Karpas-422 (cell line): ENCODE results near the gene INO80B. TPM values are rescaled to one million over a fixed set of nuclear protein-coding genes. Genes with fewer than 3 reads are reported as not detected.
"Not testable (repeated sequence)": the region's sequence is repeated elsewhere in the genome, so short reads cannot be mapped to it uniquely, and the experiment has no call there.

Experiments
- DNase-seq: peaks from one replicate; pipeline ENCODE4 v3.0.0-alpha.2; 2015
- H2AFZ ChIP-seq: fragments of 200-600 bp; sonication (generic); 2 replicates; pipeline ENCODE4 v1.6.1; 2014; ENCODE audit warnings: antibody characterized with exemption, low read length, mixed read lengths
- H3K27ac ChIP-seq: fragments of 200-600 bp; sonication (generic); 2 replicates; pipeline ENCODE4 v1.5.1; 2014; ENCODE audit warnings: mild to moderate bottlenecking, low read length, moderate library complexity
- H3K27me3 ChIP-seq: fragments of 200-600 bp; sonication (generic); 2 replicates; pipeline ENCODE4 v1.6.1; 2014; ENCODE audit warnings: low read length, mixed read lengths
- H3K36me3 ChIP-seq: fragments of 200-600 bp; sonication (generic); 2 replicates; pipeline ENCODE4 v1.6.1; 2014; ENCODE audit warnings: low read length, mixed read lengths; ENCODE audit not compliant: insufficient read depth
- H3K4me1 ChIP-seq: fragments of 200-600 bp; sonication (generic); 2 replicates; pipeline ENCODE4 v1.6.1; 2014; ENCODE audit warnings: mild to moderate bottlenecking, low read length, mixed read lengths
- H3K4me2 ChIP-seq: fragments of 200-600 bp; sonication (generic); 2 replicates; pipeline ENCODE4 v1.6.1; 2014; ENCODE audit warnings: low read length, low read depth, mild to moderate bottlenecking; ENCODE audit not compliant: poor library complexity, severe bottlenecking
- H3K4me3 ChIP-seq: fragments of 200-600 bp; sonication (generic); 2 replicates; pipeline ENCODE4 v1.5.1; 2014; ENCODE audit warnings: mild to moderate bottlenecking, antibody characterized with exemption, low read length, mixed read lengths
- H3K79me2 ChIP-seq: fragments of 200-600 bp; sonication (generic); 2 replicates; pipeline ENCODE4 v1.6.1; 2014; ENCODE audit warnings: mild to moderate bottlenecking, low read length, mixed read lengths
- H3K9ac ChIP-seq: fragments of 200-600 bp; sonication (generic); 2 replicates; pipeline ENCODE4 v1.6.0; 2014; ENCODE audit warnings: low read length
- H3K9me2 ChIP-seq: fragments of 200-600 bp; sonication (generic), shearing (Covaris generic); replicated peaks from 2 replicates; pipeline ENCODE4 v1.6.0; 2014; ENCODE audit warnings: mild to moderate bottlenecking, low read length, moderate library complexity; ENCODE audit not compliant: insufficient read depth
- H3K9me3 ChIP-seq: fragments of 300-700, 200-600 bp; sonication (generic); 2 replicates; pipeline ENCODE4 v1.6.1; 2014; ENCODE audit warnings: low read length, mixed read lengths
- H4K20me1 ChIP-seq: fragments of 200-600 bp; sonication (generic); 2 replicates; pipeline ENCODE4 v1.6.1; 2014; ENCODE audit warnings: mild to moderate bottlenecking, antibody characterized with exemption, low read length, low read depth; ENCODE audit not compliant: insufficient read depth
- total RNA-seq: library from RNA; depleted of rRNA; stranded (reverse); fragments of >200 nt; shearing (Covaris generic); gene quantifications from 2 replicates; pipeline ENCODE4 v1.2.3, GENCODE V29; 2014; ENCODE audit warnings: low replicate concordance

Gene INO80B
- total RNA-seq, 1 experiment from 2014 or later, result 29.3 TPM

DNA sequence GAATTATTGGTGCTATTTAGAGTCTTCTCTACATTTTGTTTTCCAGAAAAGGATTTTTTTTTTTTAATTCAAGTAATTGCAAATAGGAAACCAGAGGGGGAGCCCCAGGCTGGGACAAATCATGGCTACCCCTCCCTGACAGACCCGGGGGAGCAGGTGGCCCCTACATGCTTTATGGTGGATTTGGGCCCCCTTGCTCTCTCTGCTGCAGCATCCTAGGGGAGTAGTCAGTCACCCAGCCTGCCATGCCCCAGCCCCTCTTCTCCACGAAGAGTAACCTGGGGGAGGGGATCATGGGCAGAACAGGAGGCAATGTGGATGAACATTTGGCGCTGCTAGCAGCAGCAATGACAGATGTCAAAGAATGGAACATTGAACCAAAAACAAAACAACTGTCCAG is 38.1 kb upstream of the INO80B start:
- H3K9ac ChIP-seq, result no peak overlapping the region
- no peak for DNase-seq
- H3K4me2 ChIP-seq, result no peak overlapping the region
- no peaks in the 10 kb centered on the region for H3K9me2 ChIP-seq
- no peaks in the 10 kb centered on the region for H3K9me3 ChIP-seq
- H3K4me3 ChIP-seq, result no peak overlapping the region
- H3K27me3 ChIP-seq, result no peaks in the 10 kb centered on the region
- no peak overlapping the region for H2AFZ ChIP-seq
- peaks cover under 1% of the 10 kb centered on the region; the same call in 1 of the 2 replicates for H3K79me2 ChIP-seq
- no peaks in the 10 kb centered on the region for H4K20me1 ChIP-seq
- H3K27ac ChIP-seq, result no peak overlapping the region
- H3K36me3 ChIP-seq, result no peaks in the 10 kb centered on the region
- H3K4me1 ChIP-seq, result peaks cover 29% of the 10 kb centered on the region

DNA sequence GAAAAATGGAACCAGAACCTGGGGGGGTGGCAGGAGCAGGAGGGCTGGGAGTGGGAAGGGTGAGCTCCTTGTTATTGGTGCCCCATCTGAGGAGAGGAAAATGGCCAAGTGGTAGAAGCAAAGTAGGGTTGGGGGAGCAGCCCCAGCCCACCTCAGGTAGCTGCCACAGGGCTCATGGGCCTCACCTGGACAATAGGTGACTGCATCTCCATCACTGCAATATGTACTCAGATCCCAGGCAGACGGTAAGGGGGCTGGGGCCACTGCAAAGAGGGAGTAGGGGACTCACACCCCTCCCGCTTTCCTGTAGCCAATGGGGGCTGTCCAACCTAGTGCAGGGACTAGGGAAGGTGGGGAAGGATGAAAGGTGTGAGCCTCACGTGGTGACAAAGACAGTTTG is 37.7 kb upstream of the INO80B start:
- no peak overlapping the region for H3K9ac ChIP-seq
- H3K9me2 ChIP-seq, result no peaks in the 10 kb centered on the region
- no peak overlapping the region for H3K4me2 ChIP-seq
- H3K27ac ChIP-seq, result no peak overlapping the region
- no peak overlapping the region for H2AFZ ChIP-seq
- H3K9me3 ChIP-seq, result no peaks in the 10 kb centered on the region
- no peaks in the 10 kb centered on the region for H4K20me1 ChIP-seq
- no peak for DNase-seq
- peaks cover 30% of the 10 kb centered on the region for H3K4me1 ChIP-seq
- no peaks in the 10 kb centered on the region for H3K36me3 ChIP-seq
- H3K27me3 ChIP-seq, result no peaks in the 10 kb centered on the region
- peaks cover 5% of the 10 kb centered on the region for H3K79me2 ChIP-seq
- H3K4me3 ChIP-seq, result no peak overlapping the region

DNA sequence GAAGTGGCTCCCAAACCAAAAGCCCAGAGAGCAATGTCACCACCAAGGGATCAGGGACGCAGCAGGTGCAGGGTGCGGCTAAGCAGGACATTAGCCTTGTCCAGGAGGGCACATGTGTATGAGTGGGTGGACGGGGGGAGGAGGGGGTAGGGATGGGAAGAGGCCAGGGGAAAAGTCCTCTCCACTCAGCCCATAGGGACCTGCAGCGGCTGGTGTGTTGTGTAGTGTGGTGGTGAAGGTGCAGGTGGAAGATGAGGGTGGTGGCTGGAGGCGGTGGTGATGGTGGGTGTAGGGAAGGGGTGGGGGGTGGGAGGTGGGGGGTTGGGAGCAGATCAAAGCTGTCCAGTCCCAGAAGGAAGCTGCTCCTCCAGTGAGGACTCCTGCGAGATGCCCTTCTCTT is 37.1 kb upstream of the INO80B start:
- Histone ChIP-seq H3K4me3 (no peak overlapping the region), H3K36me3 (no peaks in the 10 kb centered on the region), H3K79me2 (peaks cover 9% of the 10 kb centered on the region), H3K4me2 (no peak overlapping the region), H2AFZ (no peak overlapping the region), H3K9ac (no peak overlapping the region), H3K4me1 (peaks cover 36% of the 10 kb centered on the region), H3K27ac (no peak overlapping the region), H3K9me2 (no peaks in the 10 kb centered on the region), H3K27me3 (no peaks in the 10 kb centered on the region), H3K9me3 (no peaks in the 10 kb centered on the region), H4K20me1 (no peaks in the 10 kb centered on the region)
- no peak for DNase-seq

DNA sequence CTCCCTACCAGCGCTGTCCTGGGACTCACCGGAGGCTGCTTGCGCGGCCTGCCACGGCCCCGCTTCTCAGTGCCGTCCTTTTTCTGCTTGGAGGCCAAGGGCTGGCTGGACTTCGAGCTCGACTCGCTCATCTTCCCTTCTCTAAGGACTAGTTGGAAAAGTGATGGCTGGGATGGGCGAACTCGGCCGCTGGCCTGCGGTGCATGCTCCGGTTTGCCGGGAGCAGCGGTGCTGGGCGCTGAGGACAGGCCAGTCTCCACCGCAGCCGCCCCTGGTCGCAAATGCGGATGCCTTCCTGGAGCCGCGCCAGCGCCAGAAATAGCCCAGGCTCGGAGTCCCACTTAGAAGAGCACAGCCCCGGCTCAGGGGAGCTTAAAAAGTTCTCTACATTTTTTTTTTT is 36.6 kb upstream of the INO80B start:
- no peaks in the 10 kb centered on the region for H4K20me1 ChIP-seq
- no peak overlapping the region for H3K4me3 ChIP-seq
- H3K9me2 ChIP-seq, result no peaks in the 10 kb centered on the region
- H3K4me1 ChIP-seq, result peaks cover 41% of the 10 kb centered on the region
- H3K27me3 ChIP-seq, result no peaks in the 10 kb centered on the region
- no peak overlapping the region for H3K9ac ChIP-seq
- no peaks in the 10 kb centered on the region for H3K9me3 ChIP-seq
- no peak for DNase-seq
- H3K4me2 ChIP-seq, result no peak overlapping the region
- H3K27ac ChIP-seq, result no peak overlapping the region
- no peak overlapping the region for H2AFZ ChIP-seq
- peaks cover 15% of the 10 kb centered on the region for H3K79me2 ChIP-seq
- H3K36me3 ChIP-seq, result no peaks in the 10 kb centered on the region

DNA sequence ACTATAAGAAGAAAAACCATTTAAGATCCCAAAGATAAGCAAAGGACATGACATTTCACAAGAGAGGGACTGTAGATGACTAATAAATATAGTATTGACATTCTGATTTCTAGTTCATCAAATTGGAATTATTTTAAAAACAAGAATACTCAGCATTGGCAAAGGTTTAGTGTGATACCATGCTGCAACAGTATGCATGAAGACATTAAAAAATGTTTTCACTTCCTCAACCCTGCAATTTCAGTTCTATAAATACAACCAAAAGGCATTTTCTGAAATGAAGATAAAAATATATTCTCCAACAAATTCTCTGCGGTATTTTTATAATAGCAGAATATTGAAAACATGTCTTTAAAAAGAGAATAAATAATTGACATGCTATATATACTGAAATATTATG is 35.5 kb upstream of the INO80B start:
- peak overlapping the region; percentile 91 for H3K4me2 ChIP-seq
- H2AFZ ChIP-seq, result no peak overlapping the region
- H4K20me1 ChIP-seq, result no peaks in the 10 kb centered on the region
- peaks cover 46% of the 10 kb centered on the region for H3K4me1 ChIP-seq
- H3K9me2 ChIP-seq, result no peaks in the 10 kb centered on the region
- peaks cover 19% of the 10 kb centered on the region for H3K79me2 ChIP-seq
- H3K4me3 ChIP-seq, result no peak overlapping the region
- H3K36me3 ChIP-seq, result no peaks in the 10 kb centered on the region; the same call in 1 of the 2 replicates
- no peaks in the 10 kb centered on the region for H3K27me3 ChIP-seq
- no peak for DNase-seq
- peak overlapping the region; percentile 6; the same call in 1 of the 2 replicates for H3K9ac ChIP-seq
- no peak overlapping the region for H3K27ac ChIP-seq
- H3K9me3 ChIP-seq, result no peaks in the 10 kb centered on the region

DNA sequence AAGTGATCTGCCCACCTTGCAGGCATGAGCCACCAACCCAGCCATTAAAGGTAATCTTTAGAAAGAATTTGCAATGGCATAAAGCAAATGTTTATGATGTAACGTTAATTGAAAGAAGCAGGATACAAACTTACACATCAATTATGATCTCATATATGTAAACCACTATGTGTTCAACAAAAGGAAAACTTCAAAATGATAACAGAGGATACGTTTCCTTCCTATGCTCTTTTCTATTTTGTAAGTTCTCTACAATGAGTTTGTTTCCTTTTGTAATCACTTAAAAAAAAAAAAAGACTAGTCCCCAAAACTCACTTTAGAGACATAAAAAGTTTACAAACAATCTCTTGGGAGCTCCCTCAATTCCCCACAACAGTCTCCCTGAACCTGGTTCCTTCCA is 34.9 kb upstream of the INO80B start:
- Histone ChIP-seq H2AFZ (no peak overlapping the region), H4K20me1 (no peaks in the 10 kb centered on the region), H3K27ac (no peak overlapping the region), H3K27me3 (no peaks in the 10 kb centered on the region), H3K4me1 (peaks cover 48% of the 10 kb centered on the region), H3K4me3 (peak overlapping the region; percentile 84), H3K9me3 (no peaks in the 10 kb centered on the region), H3K4me2 (peak overlapping the region; percentile 91), H3K36me3 (peaks cover 5% of the 10 kb centered on the region; the same call in 1 of the 2 replicates), H3K9ac (peak overlapping the region; percentile 86), H3K79me2 (peaks cover 19% of the 10 kb centered on the region), H3K9me2 (no peaks in the 10 kb centered on the region)
- DNase-seq, result no peak

DNA sequence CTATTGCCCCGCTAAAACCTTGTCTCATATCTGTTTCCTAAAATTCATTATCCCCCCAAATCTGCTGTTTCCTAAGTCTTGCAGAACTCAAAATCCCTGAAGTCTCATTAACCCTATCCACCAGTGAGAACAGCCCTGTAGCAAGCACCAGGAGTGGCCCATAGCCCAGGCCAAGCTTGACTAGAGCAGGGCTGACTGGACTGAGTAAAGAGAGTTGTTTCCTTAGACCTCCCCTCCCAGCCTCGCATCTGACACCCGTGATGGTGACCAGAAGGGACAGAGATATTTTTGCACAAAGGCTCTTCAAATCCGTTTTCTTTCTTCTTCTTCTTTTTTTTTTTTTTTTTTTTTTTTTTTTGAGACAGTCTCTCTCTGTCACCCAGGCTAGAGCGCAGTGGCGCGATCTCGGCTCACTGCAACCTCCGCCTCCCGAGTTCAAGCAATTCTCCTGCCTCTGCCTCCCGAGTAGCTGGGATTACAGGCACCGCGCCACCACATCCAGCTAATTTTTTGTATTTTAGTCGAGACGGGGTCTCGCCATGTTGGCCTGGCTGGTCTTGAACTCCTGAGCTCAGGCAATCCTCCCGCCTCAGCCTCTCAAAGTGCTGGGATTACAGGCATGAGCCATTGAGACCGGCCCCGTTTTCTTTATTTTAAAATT is 34.3 kb upstream of the INO80B start:
- not testable (repeated sequence) for H3K9me2 ChIP-seq, H3K27me3 ChIP-seq, H2AFZ ChIP-seq, DNase-seq, H4K20me1 ChIP-seq, H3K36me3 ChIP-seq, H3K9me3 ChIP-seq
- Histone ChIP-seq H3K27ac (peak overlapping the region; percentile 72), H3K9ac (peak overlapping the region; percentile 86), H3K4me1 (peaks cover 48% of the 10 kb centered on the region), H3K4me2 (peak overlapping the region; percentile 91), H3K79me2 (peaks cover 19% of the 10 kb centered on the region), H3K4me3 (peak overlapping the region; percentile 84)

DNA sequence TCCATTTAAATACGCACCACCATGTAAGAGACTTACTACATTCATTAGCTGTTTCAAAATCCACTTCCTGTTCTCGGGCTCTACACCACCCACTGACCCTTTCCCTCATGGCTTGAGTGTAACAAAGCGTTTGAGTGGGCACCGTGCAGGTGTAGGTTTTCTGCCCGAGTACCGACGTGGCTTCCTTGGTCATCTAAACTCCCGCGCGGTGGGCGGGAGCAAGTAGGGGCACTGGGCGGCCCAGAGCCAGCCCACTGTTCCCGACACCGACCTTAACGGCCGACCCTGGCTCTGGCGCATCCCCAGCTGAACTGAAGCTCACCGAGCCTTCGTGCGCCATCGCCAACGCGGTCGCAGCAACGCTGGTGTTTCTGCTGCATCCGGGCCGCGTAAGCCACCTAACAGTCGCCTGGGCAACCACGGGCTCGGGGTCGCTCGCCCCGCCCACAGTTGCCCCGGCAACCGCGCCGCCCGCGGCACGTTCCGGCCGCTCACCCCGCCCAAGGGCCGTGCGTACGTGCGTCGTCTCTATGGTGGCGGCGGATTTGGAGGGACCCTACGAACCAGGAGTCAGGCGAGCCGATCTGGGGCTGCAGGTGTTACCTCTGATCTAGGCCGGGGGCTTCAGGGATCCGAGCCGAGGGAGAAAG is 33.5 kb upstream of the INO80B start, which contains the start of the genes C2orf81 and WDR54:
Gene C2orf81, minus strand, starts transcription at position 399 of the 650 bp plus-strand sequence. Its CDS starts 59 bp downstream, at position 340.
Gene WDR54, plus strand, starts transcription at position 510 of the 650 bp plus-strand sequence. CDS start 424 bp downstream, outside the sequence.
- H3K9me3 ChIP-seq, result no peaks in the 10 kb centered on the region
- peaks cover 48% of the 10 kb centered on the region for H3K4me1 ChIP-seq
- H3K79me2 ChIP-seq, result peaks cover 19% of the 10 kb centered on the region
- H4K20me1 ChIP-seq, result no peaks in the 10 kb centered on the region
- peak within 1 kb of the TSS; percentile 86 for H3K9ac ChIP-seq
- peak within 1 kb of the TSS; percentile 91 for H3K4me2 ChIP-seq
- no peaks in the 10 kb centered on the region for H3K9me2 ChIP-seq
- H3K27me3 ChIP-seq, result no peaks in the 10 kb centered on the region
- peak within 1 kb of the TSS; percentile 84 for H3K4me3 ChIP-seq
- peak; percentile 100 for DNase-seq
- peak within 1 kb of the TSS; percentile 72 for H3K27ac ChIP-seq
- peaks cover 8% of the 10 kb centered on the region; the same call in 1 of the 2 replicates for H3K36me3 ChIP-seq
- H2AFZ ChIP-seq, result peak within 1 kb of the TSS; percentile 63
